WI38 (cell line): Measurements from ENCODE around the gene GANAB.

Experiments
- H3K4me3 ChIP-seq: 2 replicates; pipeline ENCODE4 v1.5.1; 2011; ENCODE audit warnings: low read depth, mild to moderate bottlenecking, control low read depth, low read length
- CTCF ChIP-seq: IDR thresholded peaks from 2 replicates; pipeline ENCODE4 v1.5.1; 2012; ENCODE audit warnings: low read depth, mild to moderate bottlenecking, control low read depth, low read length

The GANAB gene

GRCh38 chr11:62580959-62581715, 65.3 kb downstream of the GANAB start:
- H3K4me3 ChIP-seq = no peak overlapping the region
- no peak for TF ChIP-seq CTCF

- TF ChIP-seq CTCF = no peak
- H3K4me3 ChIP-seq = no peak overlapping the region
Measured at GRCh38 chr11:62579252-62579651, 67.2 kb downstream of the GANAB start.

GRCh38 chr11:62578541-62578940, 67.9 kb downstream of the GANAB start:
- H3K4me3 ChIP-seq = no peak overlapping the region
- no peak for TF ChIP-seq CTCF

- H3K4me3 ChIP-seq = no peak overlapping the region
- no peak for TF ChIP-seq CTCF
Measured at GRCh38 chr11:62577046-62577714, 69.2 kb downstream of the GANAB start.

- H3K4me3 ChIP-seq = no peak overlapping the region
Measured at GRCh38 chr11:62575837-62576236, 70.6 kb downstream of the GANAB start.

GRCh38 chr11:62575156-62575555, 71.3 kb downstream of the GANAB start:
- no peak for TF ChIP-seq CTCF
- H3K4me3 ChIP-seq = peak overlapping the region; percentile 100

More at GRCh38 chr11:62575837-62576236, 70.6 kb downstream of the GANAB start:
- no peak for TF ChIP-seq CTCF
